HepG2 (cell line): Measurements from ENCODE around the gene CEACAM18. TPM values are rescaled to one million over a fixed set of nuclear protein-coding genes. Genes with fewer than 3 reads are reported as not detected.

Experiments used
- ARNT2 ChIP-seq: sonication (generic); formaldehyde crosslinking; IDR thresholded peaks from 2 replicates; pipeline ENCODE4 v1.8.0; 2022; ENCODE audit warnings: mild to moderate bottlenecking, low read depth, missing genetic modification reagents, moderate library complexity
- CTCF ChIP-seq: sonication (generic); formaldehyde crosslinking; IDR thresholded peaks from 2 replicates; pipeline ENCODE4 v1.5.0; 2020; ENCODE audit warnings: mild to moderate bottlenecking, missing genetic modification reagents, moderate library complexity
- IRF2 ChIP-seq: IDR thresholded peaks from 2 replicates; pipeline ENCODE4 v1.6.1; 2018; ENCODE audit warnings: missing genetic modification reagents, missing compliant biosample characterization
- PRDM4 ChIP-seq: sonication (generic); formaldehyde crosslinking; IDR thresholded peaks from 2 replicates; pipeline ENCODE4 v1.9.0; 2021; ENCODE audit warnings: missing genetic modification reagents, borderline replicate concordance
- SOX6 ChIP-seq, 2 experiments: fragments of 450-650 bp in 1 of 2; sonication (generic) in 1 of 2; formaldehyde crosslinking in 1 of 2; IDR thresholded peaks; 2 replicates each; pipeline versions ENCODE4 v1.4.0 to v1.6.1; 2017 to 2020; ENCODE audit warnings: antibody characterized with exemption in 1 of 2, mild to moderate bottlenecking in 1 of 2, missing genetic modification reagents in 1 of 2
- ZNF20 ChIP-seq: sonication (generic); formaldehyde crosslinking; IDR thresholded peaks from 2 replicates; pipeline ENCODE4 v1.4.0; 2020; ENCODE audit warnings: mild to moderate bottlenecking, moderate library complexity, missing genetic modification reagents
- ZNF235 ChIP-seq: sonication (generic); formaldehyde crosslinking; IDR thresholded peaks from 2 replicates; pipeline ENCODE4 v1.8.1; 2023; ENCODE audit warnings: mild to moderate bottlenecking, missing genetic modification reagents, borderline replicate concordance
- ZNF501 ChIP-seq: sonication (generic); formaldehyde crosslinking; IDR thresholded peaks from 2 replicates; pipeline ENCODE4 v1.5.1; 2020; ENCODE audit warnings: mild to moderate bottlenecking, moderate library complexity, missing genetic modification reagents
- polyA plus RNA-seq, 8 experiments: library from polyadenylated mRNA; depleted of rRNA in 3 of 8; stranded (reverse) in 7 of 8; unstranded in 1 of 8; fragments of >200 nt; fragmentation: Illumina TruSeq in 4 of 8; extraction: Trizol in 4 of 8; gene quantifications; 2 replicates each; pipeline versions ENCODE4 v1.2.1 to v1.2.3, GENCODE V29; 2011 to 2016; ENCODE audit warnings: low read depth in 4 of 8, missing spikeins in 1 of 8, mixed read lengths in 1 of 8; ENCODE audit not compliant: insufficient read depth in 1 of 8
- total RNA-seq, 5 experiments: library from RNA; depleted of rRNA; stranded (reverse); fragments of >200 nt; fragmentation: Illumina TruSeq; extraction: Trizol; gene quantifications; 2 replicates each; pipeline ENCODE4 v1.2.3, GENCODE V29; 2016; ENCODE audit warnings: low read depth in 1 of 5

The CEACAM18 gene
- total and polyA plus RNA-seq, 2 of the 13 experiments (the other 11 are each of a cell fraction or from before 2014, with no cell fraction given) = not detected

- TF ChIP-seq PRDM4 (CRISPR knock-in tag) (no peak), ZNF235 (CRISPR knock-in tag) (no peak), IRF2 (CRISPR knock-in tag) (no peak), ARNT2 (CRISPR knock-in tag) (no peak), ZNF501 (CRISPR knock-in tag) (no peak), SOX6 (IDR thresholded peaks at IDR 0.05) (no peak), SOX6 (CRISPR knock-in tag; IDR thresholded peaks at IDR 0.05) (no peak), ZNF20 (CRISPR knock-in tag) (no peak), CTCF (CRISPR knock-in tag) (peak; percentile 76)
- TF ChIP-seq, all 625 proteins: peak for 5
Observed at GRCh38 chr19:51514866-51515481, 36.6 kb downstream of the CEACAM18 start (continued).
